Smooth muscle cell of the coronary artery (primary cell): Measurements from ENCODE around the gene NOSIP. TPM values are rescaled to one million over a fixed set of nuclear protein-coding genes. Genes with fewer than 3 reads are reported as not detected.

Source experiments
- total RNA-seq: library from RNA; depleted of rRNA; stranded (reverse); fragments of >200 nt; gene quantifications from 2 replicates; pipeline ENCODE4 v1.2.3, GENCODE V29; 2014; ENCODE audit warnings: low replicate concordance

Gene NOSIP, protein sequence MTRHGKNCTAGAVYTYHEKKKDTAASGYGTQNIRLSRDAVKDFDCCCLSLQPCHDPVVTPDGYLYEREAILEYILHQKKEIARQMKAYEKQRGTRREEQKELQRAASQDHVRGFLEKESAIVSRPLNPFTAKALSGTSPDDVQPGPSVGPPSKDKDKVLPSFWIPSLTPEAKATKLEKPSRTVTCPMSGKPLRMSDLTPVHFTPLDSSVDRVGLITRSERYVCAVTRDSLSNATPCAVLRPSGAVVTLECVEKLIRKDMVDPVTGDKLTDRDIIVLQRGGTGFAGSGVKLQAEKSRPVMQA
- 95.9 and 120 TPM in 2 replicates for total RNA-seq

DNA sequence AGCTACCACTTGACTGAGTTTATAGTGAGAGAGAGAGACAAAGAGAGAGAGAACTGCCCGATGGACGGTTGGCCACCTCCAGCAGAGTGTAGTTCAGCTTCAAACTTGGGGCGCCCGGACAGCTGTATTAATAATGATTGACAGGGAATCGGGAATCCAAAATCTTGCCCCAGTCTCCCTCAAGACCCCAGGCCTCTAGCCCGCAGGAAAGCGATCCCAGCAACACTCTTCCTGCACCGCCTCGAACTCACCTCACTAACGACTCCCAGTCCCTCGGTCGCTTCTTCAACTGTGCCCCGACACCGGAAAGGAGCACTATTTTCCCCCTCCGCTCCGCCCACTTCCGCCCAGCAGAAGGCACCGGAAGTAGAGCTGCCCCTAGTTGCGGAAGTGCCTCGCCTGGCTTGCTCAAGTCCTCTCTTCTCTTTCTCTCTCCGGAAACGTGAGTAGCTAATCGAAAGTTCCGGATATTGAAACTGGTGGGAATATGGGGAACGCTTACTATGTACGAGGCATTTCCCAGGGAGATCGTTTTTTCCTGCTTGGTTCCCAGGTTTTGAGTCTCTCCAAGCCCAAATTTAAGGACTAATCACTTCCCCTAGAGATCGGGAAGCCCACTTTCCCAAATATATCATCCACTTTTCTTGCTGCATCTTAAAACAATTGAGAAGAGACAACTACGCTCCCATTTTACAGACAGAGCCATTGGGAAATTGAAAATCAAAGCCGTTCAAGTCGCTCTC, at the start of gene NOSIP:
TSS of gene NOSIP (minus strand) at position 293 of the 743 bp plus-strand sequence. CDS start 19,865 bp downstream, outside the sequence.

DNA sequence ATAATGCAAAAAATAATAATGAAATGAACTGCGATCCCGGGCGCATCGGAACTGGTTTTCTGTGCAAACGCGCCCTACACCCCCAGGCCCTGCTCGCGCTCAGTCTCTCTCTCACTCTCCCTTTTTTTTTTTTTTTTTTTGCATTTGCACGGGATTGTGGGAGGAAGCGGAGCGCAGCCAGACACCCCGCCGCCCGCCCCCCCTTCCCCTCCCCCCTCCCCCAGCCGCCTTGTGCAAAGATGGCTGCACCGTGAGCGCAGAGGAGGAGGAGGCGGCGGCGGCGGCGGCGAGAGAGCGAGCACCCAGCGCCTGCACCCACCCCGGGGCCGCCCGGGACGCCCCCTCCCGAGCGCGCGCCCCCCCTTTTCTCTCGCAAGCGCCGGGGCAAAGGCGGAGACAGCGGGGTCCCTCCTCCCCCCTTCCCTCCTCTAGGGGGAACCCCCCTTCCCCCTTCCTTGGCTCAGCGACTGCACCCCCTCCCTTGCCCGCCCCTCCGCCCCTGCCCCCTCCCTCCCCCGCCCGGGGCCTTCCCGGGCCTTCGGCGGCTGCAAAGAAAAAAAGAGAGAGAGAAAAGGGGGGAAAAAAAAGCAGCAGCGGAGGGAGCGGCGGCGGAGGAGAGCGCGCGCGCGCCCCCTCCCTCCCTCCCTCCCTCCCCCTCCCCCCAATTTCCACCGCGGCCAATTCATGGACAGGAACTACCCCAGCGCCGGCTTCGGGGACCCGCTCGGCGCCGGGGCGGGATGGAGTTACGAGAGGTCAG, 10.8 kb upstream of the NOSIP start, which contains the start of gene PRR12:
TSS of gene PRR12 (plus strand) at position 212 of the 760 bp plus-strand sequence. CDS start at position 685, 473 bp downstream.

DNA sequence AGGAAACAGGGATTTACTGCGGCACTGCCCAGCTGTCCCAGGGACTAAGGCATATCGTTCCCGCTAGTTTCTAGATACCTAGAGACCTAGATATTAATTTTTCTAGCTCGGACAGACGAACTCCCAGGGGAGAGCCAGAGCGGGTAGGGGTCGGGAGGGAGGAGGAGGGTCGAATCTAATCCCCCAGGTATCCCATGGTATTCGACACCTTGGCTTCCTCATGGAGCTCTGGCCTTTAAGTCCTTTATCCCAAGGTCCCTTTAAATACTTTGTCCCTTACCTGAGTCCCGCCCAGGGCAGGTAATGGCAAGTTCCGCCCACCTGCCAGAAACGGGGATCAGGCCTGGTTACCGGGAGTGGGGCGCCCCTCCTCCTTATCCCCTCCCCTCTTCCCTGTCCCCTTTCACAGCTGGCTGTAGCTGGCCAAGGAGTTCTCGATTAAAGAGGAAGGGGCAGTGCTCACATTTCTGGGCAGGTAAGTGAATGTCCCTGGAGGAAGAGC, 702 bp upstream of the NOSIP start, which contains the start of gene PRRG2:
TSS of gene PRRG2 (plus strand) at position 310 of the 502 bp plus-strand sequence. CDS start 1,904 bp downstream, outside the sequence.

Other genes with a start within 250 kb of the NOSIP start
- not detected in 2 replicates for gene CD37, start 245.2 kb downstream of the NOSIP start, total RNA-seq
- 6.4 and 31.6 TPM in 2 replicates for gene TEAD2, start 218.1 kb downstream of the NOSIP start, total RNA-seq
- gene DKKL1, start 216.7 kb downstream of the NOSIP start, total RNA-seq: 0.23 TPM in 1 of 2 replicates, not detected in the other
- gene KASH5, start 192.3 kb downstream of the NOSIP start, total RNA-seq: not detected in 2 replicates
- gene PTH2, start 157.1 kb downstream of the NOSIP start, total RNA-seq: not detected in 2 replicates
- gene GFY, start 155.2 kb downstream of the NOSIP start, total RNA-seq: not detected in 2 replicates
- 0.08 and 0.12 TPM in 2 replicates for gene SLC17A7, start 139.0 kb downstream of the NOSIP start, total RNA-seq
- gene PIH1D1, start 128.7 kb downstream of the NOSIP start, total RNA-seq: 115 and 116 TPM in 2 replicates
- gene ALDH16A1, start 127.3 kb downstream of the NOSIP start, total RNA-seq: 19.8 and 32.2 TPM in 2 replicates
- 1.9 and 3.0 TPM in 2 replicates for gene FLT3LG, start 106.3 kb downstream of the NOSIP start, total RNA-seq
- gene RPL13A, start 92.9 kb downstream of the NOSIP start, total RNA-seq: 2,421 and 3,942 TPM in 2 replicates
- 3,953 and 4,004 TPM in 2 replicates for gene RPS11, start 84.1 kb downstream of the NOSIP start, total RNA-seq
- gene FCGRT, start 67.9 kb downstream of the NOSIP start, total RNA-seq: 42.0 and 49.7 TPM in 2 replicates
- gene RCN3, start 52.6 kb downstream of the NOSIP start, total RNA-seq: 288 and 330 TPM in 2 replicates
- gene PRRG2, start 760 bp upstream of the NOSIP start, total RNA-seq: 0.12 and 0.83 TPM in 2 replicates
- gene PRR12, start 10.6 kb upstream of the NOSIP start, total RNA-seq: 1.1 and 1.2 TPM in 2 replicates
- gene RRAS, start 59.6 kb upstream of the NOSIP start, total RNA-seq: 53.2 and 59.3 TPM in 2 replicates
- gene SCAF1, start 61.7 kb upstream of the NOSIP start, total RNA-seq: 5.1 and 9.2 TPM in 2 replicates
- gene IRF3, start 85.3 kb upstream of the NOSIP start, total RNA-seq: 48.9 and 55.8 TPM in 2 replicates
- gene BCL2L12, start 85.4 kb upstream of the NOSIP start, total RNA-seq: 2.2 and 3.0 TPM in 2 replicates
- 531 and 544 TPM in 2 replicates for gene PRMT1, start 96.7 kb upstream of the NOSIP start, total RNA-seq
- gene ADM5, start 109.0 kb upstream of the NOSIP start, total RNA-seq: 0.15 and 0.59 TPM in 2 replicates
- gene CPT1C, start 110.6 kb upstream of the NOSIP start, total RNA-seq: 11.7 and 21.6 TPM in 2 replicates
- 0.08 and 3.3 TPM in 2 replicates for gene TSKS, start 182.8 kb upstream of the NOSIP start, total RNA-seq
- 82.6 and 113 TPM in 2 replicates for gene AP2A1, start 186.4 kb upstream of the NOSIP start, total RNA-seq
- gene FUZ, start 232.7 kb upstream of the NOSIP start, total RNA-seq: 19.3 and 21.6 TPM in 2 replicates
- gene MED25, start 237.7 kb upstream of the NOSIP start, total RNA-seq: 13.0 and 14.7 TPM in 2 replicates